Thyroid gland (tissue), 4 donors: ENCODE data around the gene POMT1.

Experiments
- CTCF ChIP-seq, 6 experiments: fragments of 200-600 bp in 3 of 6; fragments of 450-650 bp in 3 of 6; sonication (generic) in 3 of 6; IDR thresholded peaks; one replicate each; pipeline ENCODE4 v1.5.1; 2016 to 2019; ENCODE audit warnings: antibody characterized with exemption in 6 of 6, mild to moderate bottlenecking in 2 of 6, inconsistent platforms in 1 of 6, moderate library complexity in 1 of 6
- POLR2A ChIP-seq, 2 donors: fragments of 450-650 bp; IDR thresholded peaks; one replicate each; pipeline ENCODE4 v1.6.1; 2017; ENCODE audit warnings: antibody characterized with exemption in 2 of 2, mild to moderate bottlenecking in 2 of 2, moderate library complexity in 1 of 2

GRCh38 chr9:131467214-131467935, 35.3 kb upstream of the POMT1 start:
- TF ChIP-seq CTCF (IDR thresholded peaks at IDR 0.05) (no peak), POLR2A (IDR thresholded peaks at IDR 0.05) (no peak)
